HG02840 (cell line): Measurements from ENCODE around the gene CD300LG.
"Not testable (repeated sequence)": the region's sequence is repeated elsewhere in the genome, so short reads cannot be mapped to it uniquely, and the experiment has no call there.

ENCODE experiments used
- ATAC-seq: cut with Tn5 transposase; IDR thresholded peaks from one replicate; pipeline ENCODE4 v1.9.1; 2021; ENCODE audit warnings: mild to moderate bottlenecking, moderate library complexity, moderate number of reproducible peaks; ENCODE audit not compliant: unreplicated experiment, low FRiP score

The CD300LG gene

DNA sequence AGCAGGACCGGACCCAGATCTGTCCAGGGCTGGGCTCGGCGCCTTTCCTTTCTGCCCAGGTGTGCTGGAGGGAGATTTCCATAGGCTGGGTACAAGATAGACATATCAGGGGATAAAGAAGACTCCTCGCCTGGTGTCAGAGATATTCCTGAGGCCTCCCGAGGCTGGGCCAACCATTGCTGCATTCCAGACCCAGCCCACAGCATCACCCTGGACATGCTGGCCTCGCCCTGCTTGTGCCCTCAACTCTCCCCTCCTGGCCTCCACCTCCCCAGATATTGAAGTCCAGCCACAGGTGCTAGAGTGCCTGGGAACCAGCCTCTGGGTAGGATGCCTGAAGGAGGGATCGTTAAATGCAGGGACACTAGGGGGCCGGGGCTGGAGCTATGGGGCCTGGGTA lies 2.1 kb downstream of the CD300LG start:
- no peak for ATAC-seq

DNA sequence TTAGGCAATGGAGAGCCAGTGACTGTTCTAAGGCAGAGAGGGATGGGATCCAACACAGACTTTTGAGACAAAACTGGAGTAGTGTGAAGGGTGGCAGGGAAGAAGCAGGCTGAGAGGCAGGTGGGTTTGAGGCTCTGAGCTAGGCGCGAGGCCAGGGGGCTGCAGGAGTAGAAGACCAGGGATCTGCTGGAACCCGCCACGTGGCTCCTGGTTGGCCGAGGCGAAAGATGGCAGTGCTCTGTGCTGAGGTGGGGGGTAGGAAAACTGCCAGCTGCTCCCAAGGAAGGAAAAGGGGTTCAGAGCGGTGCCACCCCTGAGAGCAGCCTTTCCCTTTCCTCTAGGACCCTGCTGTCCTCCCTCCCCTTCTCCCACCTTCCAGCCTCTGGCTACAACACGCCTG lies 5.6 kb downstream of the CD300LG start:
- ATAC-seq, result no peak

DNA sequence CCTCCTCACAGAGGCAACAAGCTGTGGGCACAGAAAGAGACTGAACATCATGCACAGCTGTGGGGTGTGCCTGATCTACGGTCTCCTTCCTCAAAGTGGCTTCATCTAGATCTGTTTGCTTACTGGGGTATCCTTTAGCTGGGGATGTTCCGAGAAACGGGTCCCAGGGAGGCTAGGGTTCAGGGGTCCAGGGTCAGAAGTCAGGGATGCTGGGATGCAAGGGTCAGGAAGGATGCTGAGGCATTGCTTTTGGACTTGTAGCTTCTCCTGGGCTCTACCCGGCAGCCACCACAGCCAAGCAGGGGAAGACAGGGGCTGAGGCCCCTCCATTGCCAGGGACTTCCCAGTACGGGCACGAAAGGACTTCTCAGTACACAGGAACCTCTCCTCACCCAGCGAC lies 6.6 kb downstream of the CD300LG start:
- no peak for ATAC-seq

DNA sequence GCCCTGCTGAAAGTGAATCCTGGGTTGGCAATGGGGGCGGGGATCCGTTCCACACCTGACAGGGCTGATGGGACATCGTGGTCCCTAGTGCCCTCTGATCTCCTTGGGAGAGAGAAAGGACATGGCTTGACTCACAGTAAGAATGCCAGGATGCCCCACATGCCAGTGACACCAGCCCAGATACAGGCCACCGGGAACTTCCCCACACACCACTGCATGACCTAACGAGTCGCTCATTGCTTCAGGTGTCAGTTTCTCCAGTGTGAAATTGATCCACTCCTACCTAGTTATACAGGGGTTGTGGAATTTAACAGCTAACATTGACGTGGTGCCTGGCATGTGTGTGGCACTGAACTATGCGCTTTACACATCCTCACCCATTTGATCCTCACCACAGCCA lies 7.5 kb downstream of the CD300LG start:
- ATAC-seq, result no peak

DNA sequence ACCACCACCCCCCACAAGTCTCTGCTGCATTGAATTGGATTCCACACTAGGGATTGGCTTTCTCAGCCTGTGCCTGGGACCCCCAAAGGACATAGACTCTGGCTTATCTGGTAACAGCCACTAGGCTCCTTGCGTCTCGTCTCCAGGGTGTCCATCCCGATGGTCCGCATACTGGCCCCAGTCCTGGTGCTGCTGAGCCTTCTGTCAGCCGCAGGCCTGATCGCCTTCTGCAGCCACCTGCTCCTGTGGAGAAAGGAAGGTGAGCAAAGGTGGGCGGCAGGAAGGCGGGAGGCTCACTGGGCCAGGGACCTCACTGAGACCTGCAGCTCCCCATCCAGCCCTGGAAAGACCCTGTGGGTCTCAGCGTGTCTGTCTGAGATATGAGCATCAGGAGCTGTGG lies 8.1 kb downstream of the CD300LG start:
- no peak for ATAC-seq

DNA sequence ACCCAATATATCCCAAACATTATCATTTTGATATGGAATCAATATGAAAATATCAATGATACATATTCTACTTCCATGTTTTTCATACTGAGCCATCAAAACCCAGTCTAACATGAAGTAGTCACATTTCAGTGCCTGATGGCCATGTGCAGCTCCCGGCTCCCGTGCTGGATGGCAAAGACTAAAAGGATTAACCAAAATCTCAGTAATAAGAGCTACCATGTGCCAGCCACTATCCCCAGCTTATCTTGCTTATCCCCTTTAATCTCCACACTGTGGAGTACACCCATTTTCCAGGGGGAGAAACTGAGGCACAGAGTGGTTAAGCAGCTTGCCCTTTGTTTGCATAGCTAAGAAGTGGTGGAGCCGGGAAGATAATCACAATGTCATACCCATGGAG lies 9.2 kb downstream of the CD300LG start:
- no peak for ATAC-seq

DNA sequence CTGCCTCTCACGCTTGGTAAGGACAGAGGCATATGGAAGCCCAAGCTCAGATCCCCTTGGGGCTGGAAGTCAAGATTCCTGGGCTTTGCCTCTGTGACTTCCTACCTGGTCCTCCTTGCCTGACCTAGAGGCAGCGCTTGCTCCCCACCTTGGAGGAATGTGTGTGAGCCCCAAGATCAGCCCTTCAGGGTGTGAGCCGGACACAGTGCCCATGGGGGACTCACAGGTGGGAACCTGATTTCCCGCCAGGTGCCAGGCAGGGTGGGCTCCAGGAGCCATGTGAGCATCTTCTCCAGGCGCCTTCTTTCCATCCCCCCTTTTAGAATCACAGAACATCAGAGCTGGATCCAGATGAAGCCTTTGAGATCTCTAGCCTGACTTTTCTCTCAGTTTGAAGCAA lies 10.2 kb downstream of the CD300LG start:
- no peak for ATAC-seq

DNA sequence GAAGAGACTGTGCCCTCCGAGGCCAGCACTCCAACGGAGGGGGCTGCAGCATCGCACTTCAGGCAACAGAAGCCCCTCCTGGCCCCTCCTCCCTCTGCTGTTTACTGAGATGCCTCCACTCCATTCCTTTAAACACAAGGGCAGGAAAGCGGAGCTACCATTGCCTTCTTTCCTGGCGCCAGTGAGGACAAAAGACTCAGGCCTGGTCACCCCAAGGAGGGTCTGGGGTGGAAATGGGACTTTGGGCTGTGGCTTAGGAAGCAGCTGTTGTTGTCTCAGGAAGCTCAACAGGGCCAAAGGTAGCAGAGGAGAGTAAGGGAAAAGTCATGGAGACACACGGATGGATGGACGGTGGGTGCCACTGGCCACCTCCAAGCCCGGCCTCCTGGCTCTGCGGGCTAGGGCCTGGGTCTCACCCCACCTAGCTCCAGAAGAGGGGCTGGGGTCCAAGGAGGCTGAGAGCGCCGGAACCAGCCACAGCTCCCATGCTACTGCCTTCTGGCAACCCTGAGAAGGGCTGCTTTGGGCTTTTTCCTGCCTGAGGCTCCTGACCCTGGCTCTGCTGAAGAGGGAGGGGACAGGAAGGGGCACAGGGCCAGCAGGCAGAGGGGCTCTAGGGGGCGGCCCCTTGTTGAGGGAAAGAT lies 11.1 kb downstream of the CD300LG start:
- no peak for ATAC-seq

DNA sequence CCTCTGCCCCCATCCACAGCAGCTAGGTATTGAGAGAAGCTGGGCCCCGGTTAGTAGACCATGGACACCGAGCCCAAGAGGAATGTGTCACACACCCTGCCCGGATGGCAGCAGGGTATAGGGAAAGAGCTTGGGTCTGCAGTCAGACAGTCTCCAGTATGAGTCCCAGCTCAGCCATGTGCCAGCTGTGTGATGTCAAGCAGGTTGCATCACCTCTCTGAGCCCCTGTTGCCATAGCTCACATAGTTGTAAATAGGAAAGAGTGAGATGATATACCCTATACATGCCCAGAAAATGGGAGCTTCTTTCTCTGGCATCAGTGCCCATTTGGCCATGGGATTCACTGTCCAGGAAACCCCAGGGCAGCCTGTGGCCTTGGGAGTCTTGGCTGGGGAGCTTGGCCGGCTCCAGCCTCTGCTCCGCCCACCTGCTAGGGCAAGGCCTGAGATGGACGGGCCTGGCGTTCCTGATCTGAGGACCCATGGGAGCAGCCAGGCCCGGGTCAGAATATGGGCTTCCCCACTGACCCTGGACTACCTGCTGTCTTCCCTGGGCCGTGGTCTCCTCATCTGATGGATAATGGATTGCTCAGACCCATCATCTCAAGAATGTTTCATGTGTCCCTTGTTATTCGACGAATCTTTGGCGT lies 13.2 kb downstream of the CD300LG start:
- no peak for ATAC-seq

DNA sequence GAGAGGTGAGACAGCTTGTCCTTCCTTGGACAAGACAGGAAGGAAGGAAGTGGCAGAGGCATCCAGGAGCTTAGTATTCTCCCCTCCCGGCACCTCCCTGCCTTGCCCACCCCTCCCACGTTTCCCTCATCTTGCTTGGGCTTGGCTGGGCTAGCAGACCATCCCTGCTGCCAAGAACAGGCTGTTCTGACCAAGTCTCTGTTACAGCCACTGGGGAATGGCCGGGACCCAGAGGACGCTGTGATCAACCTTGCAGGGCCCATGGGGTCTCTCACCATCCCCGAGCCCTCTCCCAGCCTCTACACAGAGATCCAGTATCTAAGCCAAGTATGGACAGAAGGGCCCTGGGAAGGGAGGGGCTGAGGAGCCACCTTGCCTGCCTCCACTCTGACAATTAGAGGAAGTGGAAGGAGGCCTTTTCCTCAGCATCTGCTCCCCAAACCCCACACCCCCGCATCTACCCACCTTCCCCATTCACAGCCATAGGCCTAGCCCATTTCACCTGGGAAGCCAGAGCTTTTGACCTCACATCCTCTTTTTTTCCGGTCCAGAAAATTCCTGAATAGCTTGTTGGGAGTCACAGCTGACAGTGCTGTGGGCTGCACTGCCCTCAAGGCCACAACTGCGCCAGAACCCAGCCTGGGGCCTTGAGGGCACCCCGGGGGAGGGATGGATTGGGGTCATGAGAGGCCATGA lies 14.1 kb downstream of the CD300LG start:
- no peak for ATAC-seq

DNA sequence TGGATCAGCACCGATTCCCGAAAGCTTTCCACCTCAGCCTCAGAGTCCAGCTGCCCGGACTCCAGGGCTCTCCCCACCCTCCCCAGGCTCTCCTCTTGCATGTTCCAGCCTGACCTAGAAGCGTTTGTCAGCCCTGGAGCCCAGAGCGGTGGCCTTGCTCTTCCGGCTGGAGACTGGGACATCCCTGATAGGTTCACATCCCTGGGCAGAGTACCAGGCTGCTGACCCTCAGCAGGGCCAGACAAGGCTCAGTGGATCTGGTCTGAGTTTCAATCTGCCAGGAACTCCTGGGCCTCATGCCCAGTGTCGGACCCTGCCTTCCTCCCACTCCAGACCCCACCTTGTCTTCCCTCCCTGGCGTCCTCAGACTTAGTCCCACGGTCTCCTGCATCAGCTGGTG lies 15.0 kb downstream of the CD300LG start:
- no peak for ATAC-seq

DNA sequence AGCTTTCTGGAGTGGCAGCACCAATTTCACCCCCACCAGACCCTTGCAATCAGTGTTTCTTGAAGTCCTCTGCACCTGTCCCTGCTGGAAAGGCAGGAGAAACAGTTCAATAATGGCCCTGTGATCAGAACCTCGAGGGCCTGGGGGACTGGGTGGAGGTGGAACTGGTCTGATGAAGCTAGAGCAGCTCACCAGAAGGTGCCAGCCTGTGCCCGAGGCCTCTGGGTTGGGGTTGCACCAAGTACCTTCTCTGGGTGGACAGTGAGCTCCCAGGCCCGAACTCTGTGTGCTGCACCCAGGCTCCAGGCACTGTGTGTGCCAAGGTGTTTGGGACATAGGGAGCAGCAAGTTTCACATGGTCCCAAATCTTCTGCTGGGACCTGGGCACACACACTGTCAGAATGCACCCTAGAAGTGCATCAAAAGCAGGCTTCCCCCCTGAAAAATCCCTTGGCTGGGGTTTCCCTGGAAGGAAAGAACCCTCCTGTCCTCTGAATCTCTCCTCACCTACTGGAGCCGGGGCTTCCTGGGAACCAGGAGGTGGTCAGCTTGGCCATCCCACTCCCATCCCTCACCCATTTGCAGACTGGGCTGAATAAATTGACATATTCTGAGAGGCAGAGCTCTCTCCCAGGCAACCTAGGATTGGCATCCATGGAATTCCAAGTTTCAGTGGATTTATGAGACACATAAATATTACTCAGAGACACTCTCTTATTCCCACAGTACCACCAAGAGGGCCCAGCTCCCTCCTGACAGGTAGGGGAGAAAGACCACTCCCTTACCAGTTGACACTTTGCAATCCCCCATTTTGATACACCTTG lies 17.4 kb downstream of the CD300LG start:
- no peak for ATAC-seq

DNA sequence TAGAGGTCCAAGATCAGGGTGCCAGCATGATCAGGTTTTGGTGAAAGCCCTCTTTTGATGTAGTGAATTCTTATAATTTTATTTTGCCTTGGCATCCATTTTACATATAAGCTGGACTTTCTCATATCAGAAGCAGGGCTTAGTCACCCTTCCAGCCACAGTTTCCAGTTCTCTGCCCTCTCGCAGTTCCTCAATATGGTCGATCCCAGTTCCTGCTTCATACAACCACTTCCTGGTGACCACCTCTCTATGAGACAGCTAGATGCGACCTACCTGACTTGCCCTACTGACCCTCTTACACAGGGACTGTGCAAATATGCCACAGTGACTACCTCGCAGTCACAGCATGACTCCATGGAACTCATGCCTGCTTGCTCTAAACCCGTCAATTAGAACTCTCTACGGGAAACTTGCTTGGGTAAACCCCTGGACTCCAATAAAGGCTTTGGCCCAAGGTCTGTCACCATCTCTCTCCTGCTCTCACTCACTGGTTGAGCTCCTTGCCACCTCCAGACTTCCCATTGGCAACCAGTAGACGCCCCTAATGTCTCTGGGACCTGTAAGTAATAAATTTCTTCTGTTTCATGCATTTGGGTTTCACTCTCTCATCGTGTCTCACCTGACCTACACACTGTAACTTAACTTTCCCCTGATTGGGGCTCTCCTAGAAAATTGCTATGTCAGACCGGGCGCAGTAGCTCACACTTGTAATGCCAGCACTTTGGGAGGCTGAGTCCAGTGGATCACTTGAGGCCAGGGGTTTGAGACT lies 21.4 kb downstream of the CD300LG start:
- no peak for ATAC-seq

DNA sequence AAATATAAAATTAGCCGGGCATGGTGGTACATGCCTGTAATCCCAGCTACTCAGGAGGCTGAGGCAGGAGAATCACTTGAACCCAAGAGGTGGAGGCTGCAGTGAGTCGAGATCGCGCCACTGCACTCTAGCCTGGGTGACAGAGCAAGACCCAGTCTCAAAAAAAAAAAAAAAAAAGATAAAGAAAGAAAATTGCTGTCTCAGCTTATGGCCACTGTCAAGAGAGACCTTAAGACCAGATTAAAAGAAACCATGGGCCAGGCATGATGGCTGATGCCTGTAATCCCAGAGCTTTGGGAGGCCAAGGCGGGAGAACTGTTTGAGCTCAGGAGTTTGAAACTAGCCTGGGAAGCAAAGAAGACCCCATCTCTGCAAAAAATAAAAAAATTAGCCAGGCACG lies 22.1 kb downstream of the CD300LG start:
- not testable (repeated sequence) for ATAC-seq

DNA sequence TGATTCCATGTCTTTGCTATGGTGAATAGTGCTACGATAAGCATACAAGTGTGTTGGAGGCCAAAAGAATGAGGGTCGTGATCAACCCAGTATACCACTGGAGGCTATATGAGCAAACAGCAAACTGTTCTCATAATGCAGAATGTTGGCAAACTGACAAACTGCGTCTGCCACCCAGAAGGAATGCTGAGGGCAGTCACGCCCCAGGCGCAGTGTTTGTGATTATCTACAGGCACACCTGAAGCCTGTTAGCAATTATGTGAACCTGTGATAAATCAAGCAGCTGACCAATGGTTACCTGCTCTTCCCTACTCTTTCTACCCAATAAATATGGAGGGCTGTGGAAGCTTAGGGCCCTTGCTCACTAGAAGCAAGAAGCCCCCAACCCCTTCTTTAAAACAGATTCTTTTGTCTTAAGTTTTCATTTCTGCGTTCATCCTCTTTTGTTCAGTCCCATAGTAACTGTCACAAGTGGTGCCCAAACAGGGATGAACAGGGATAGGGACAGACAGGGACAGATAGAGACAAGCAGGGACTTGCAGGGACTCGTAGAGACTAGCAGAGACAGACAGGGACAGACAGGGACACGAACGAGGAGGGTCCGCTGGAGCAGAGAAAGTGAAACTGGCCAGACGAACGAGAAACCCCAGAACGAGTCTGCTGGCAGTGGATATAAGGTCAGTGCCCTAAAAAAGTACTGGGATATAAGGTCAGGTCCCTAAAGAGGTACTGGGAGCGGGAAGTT lies 25.1 kb downstream of the CD300LG start:
- no peak for ATAC-seq

DNA sequence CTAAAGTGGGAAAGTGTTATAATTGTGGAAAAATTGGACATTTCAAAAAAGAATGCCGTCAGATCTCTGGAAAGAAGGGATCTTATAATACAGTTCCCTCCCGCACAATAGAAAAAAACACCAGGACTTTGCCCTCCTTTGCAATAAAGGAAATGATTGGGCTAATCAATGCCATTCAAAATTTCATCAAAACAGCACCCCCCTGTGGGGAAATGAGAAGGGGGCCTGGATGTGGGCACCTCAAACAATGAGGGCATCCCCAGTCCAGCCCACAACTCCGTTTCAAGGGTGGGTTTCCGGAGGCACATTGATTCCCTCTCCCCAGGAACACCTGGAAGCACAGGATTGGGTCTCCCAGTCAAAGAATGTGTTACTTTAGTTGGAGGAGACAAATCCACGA lies 26.1 kb downstream of the CD300LG start:
- no peak for ATAC-seq

DNA sequence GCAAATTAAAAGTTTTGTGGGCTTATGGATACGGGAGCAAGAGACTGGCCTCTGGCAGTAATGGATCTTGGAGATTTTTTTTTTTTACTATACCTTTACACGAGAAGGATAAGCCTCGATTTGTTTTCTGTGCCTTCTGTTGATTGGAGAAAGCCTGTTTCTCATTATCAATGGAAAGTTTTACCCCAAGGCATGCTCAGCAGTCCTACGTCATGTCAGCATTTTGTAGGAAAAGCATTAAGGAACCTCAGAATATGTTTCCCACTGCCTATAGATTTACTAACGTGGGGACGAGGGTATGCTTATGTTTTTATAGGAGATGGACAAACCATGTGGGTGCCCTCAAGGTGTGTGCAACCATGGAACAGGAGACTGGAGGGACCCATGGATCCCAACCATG lies 26.8 kb downstream of the CD300LG start:
- ATAC-seq, result no peak

DNA sequence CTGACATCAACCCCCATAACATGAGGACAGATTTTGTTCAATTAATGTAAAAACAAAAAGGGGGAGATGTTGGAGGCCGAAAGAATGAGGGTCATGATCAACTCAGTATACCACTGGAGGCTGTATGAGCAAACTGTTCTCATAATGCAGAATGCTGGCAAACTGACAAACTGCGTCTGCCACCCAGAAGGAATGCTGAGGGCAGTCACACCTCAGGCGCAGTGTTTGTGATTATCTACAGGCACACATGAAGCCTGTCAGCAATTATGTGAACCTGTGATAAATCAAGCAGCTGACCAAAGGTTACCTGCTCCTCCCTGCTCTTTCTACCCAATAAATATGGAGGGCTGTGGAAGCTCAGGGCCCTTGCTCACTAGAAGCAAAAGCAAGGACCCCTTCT lies 27.3 kb downstream of the CD300LG start:
- ATAC-seq, result no peak

DNA sequence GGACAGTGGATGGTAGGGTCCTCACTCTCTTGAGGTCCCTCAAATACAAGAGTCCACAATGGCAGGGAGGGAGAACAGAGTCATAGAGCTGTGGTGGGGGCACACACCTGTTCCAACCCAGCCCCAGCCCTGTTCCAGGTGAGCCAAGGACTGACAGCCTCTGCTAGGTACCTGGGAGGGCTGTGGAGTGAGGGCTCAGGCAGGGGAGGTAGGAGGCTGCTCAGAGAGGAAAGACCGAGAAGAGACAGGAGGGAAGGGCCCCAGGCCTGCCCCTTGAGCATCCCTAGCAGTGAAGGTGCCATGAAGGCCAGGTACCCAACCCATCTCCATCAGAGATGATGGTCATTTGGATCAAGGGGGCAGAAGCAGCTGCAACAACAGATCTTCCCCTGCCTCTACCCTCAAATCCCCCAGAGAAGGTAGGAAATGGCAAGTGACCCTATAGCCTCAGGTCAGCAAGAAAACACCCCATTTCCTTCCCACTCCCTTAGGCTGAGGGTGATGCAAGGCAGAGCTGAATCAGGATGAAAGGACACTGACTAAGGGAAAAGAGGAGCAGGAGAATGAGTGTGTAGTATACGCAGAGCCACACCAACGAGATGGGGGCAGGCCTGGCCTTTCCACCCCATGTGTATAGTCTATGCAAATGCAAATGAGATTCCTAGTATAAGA lies 28.6 kb downstream of the CD300LG start:
- ATAC-seq, result no peak
